Activated B cell treated with CpG ODN at 0.5 μM for 24 hours (primary cell): ENCODE measurements around the gene FAM209B. TPM values are rescaled to one million over a fixed set of nuclear protein-coding genes. Genes with fewer than 3 reads are reported as not detected.
"Not testable (repeated sequence)": the region's sequence is repeated elsewhere in the genome, so short reads cannot be mapped to it uniquely, and the experiment has no call there.

ENCODE experiments used
- ATAC-seq: fragments of 200-7000 bp; cut with Tn5 transposase; one replicate; pipeline ENCODE4 v1.10.0; 2021; ENCODE audit warnings: low read depth, mild to moderate bottlenecking, moderate library complexity
- CTCF ChIA-PET: fragments of 350-600 bp; sonication (Branson Sonifier 250); formaldehyde crosslinking; loops from one replicate; lab custom pipeline; 2021; ENCODE audit warnings: antibody characterized with exemption; lab: Charles Lee
- POLR2A ChIA-PET: fragments of 350-600 bp; sonication (Branson Sonifier 250); formaldehyde crosslinking; loops from one replicate; lab custom pipeline; 2021; ENCODE audit warnings: antibody characterized with exemption; lab: Charles Lee
- DNase-seq: peaks from one replicate; pipeline ENCODE4 v3.0.0; 2022
- H3K27ac Mint-ChIP-seq: one replicate; pipeline ENCODE4 v1.8.0; 2020; ENCODE audit warnings: mixed read lengths
- H3K27me3 Mint-ChIP-seq: one replicate; pipeline ENCODE4 v1.8.0; 2021; ENCODE audit warnings: mixed read lengths
- H3K36me3 Mint-ChIP-seq: one replicate; pipeline ENCODE4 v1.8.0; 2021; ENCODE audit warnings: low read depth, mixed read lengths
- H3K4me1 Mint-ChIP-seq: one replicate; pipeline ENCODE4 v1.8.0; 2021; ENCODE audit warnings: mixed read lengths
- H3K4me3 Mint-ChIP-seq: one replicate; pipeline ENCODE4 v1.8.0; 2020; ENCODE audit warnings: mild to moderate bottlenecking, mixed read lengths
- H3K9me3 Mint-ChIP-seq: one replicate; pipeline ENCODE4 v1.8.0; 2020; ENCODE audit warnings: mixed read lengths
- CTCF ChIP-seq: fragments of 200-600 bp; IDR thresholded peaks from one replicate; pipeline ENCODE4 v1.8.0; 2022; ENCODE audit warnings: antibody characterized with exemption, mild to moderate bottlenecking
- intact Hi-C: fragments of 100-400 bp; cut with micrococcal nuclease; formaldehyde crosslinking; loops from one replicate; pipeline ENCODE4 v1.15.1; 2024
- total RNA-seq: library from RNA; stranded (reverse); gene quantifications from 2 replicates; pipeline ENCODE4 v1.2.3, GENCODE V29; 2022

The FAM209B gene
- total RNA-seq = 1.4 and 1.5 TPM in 2 replicates

- H3K4me3 Mint-ChIP-seq, H3K36me3 Mint-ChIP-seq, DNase-seq, H3K27me3 Mint-ChIP-seq, H3K4me1 Mint-ChIP-seq, H3K27ac Mint-ChIP-seq, H3K9me3 Mint-ChIP-seq, ATAC-seq, POLR2A ChIA-PET, intact Hi-C loops, CTCF ChIA-PET: not testable (repeated sequence)
These were observed at the start of gene FAM209B for GRCh38 chr20:56532946-56533345. FAM209B (plus strand) TSS chr20:56533246; CDS start chr20:56533342, 96 bp downstream.

GRCh38 chr20:56483970-56484369 is 49.1 kb upstream of the FAM209B start:
- no peaks in the 10 kb centered on the region for H3K27me3 Mint-ChIP-seq
- H3K4me1 Mint-ChIP-seq = peaks cover 20% of the 10 kb centered on the region
- ATAC-seq (peak; percentile 57), DNase-seq (no peak)
- ChIA-PET POLR2A (no interaction called here), CTCF (interaction anchor here (1.1 kb wide), 1 partner anchor 87 kb away, joined by 3 read pairs; no protein-coding TSS in a partner anchor)
- peak overlapping the region; percentile 84 for H3K27ac Mint-ChIP-seq
- no peaks in the 10 kb centered on the region for H3K9me3 Mint-ChIP-seq
- peak overlapping the region; percentile 66 for H3K4me3 Mint-ChIP-seq
- H3K36me3 Mint-ChIP-seq = peaks cover 92% of the 10 kb centered on the region
- intact Hi-C loops = no loop called here
- TF ChIP-seq CTCF = no peak

- Mint-ChIP-seq H3K4me3 (no peak overlapping the region), H3K36me3 (peaks cover 88% of the 10 kb centered on the region), H3K27ac (no peak overlapping the region), H3K27me3 (no peaks in the 10 kb centered on the region), H3K9me3 (no peaks in the 10 kb centered on the region), H3K4me1 (peaks cover 20% of the 10 kb centered on the region)
- DNase-seq (no peak), ATAC-seq (no peak)
- CTCF ChIA-PET = no interaction called here
- TF ChIP-seq CTCF = no peak
- intact Hi-C loops = no loop called here
- POLR2A ChIA-PET = no interaction called here
These were observed 45.8 kb upstream of the FAM209B start for GRCh38 chr20:56487216-56487615.

- no peak for ATAC-seq
- peaks cover 90% of the 10 kb centered on the region for H3K36me3 Mint-ChIP-seq
- ChIA-PET CTCF (no interaction called here), POLR2A (no interaction called here)
- H3K4me3 Mint-ChIP-seq = no peak overlapping the region
- no peaks in the 10 kb centered on the region for H3K27me3 Mint-ChIP-seq
- H3K27ac Mint-ChIP-seq = no peak overlapping the region
- TF ChIP-seq CTCF = no peak
- intact Hi-C loops = no loop called here
- no peak for DNase-seq
- no peaks in the 10 kb centered on the region for H3K9me3 Mint-ChIP-seq
- H3K4me1 Mint-ChIP-seq = peaks cover 11% of the 10 kb centered on the region
These were observed 44.5 kb upstream of the FAM209B start for GRCh38 chr20:56488566-56488965.

- no peak for DNase-seq
- Mint-ChIP-seq H3K27ac (no peak overlapping the region), H3K4me1 (no peaks in the 10 kb centered on the region), H3K36me3 (peaks cover 59% of the 10 kb centered on the region), H3K27me3 (no peaks in the 10 kb centered on the region), H3K9me3 (peaks cover 6% of the 10 kb centered on the region), H3K4me3 (no peak overlapping the region)
- POLR2A ChIA-PET = no interaction called here
- no peak for ATAC-seq
- TF ChIP-seq CTCF = no peak
- CTCF ChIA-PET = no interaction called here
- intact Hi-C loops = no loop called here
These were observed 31.9 kb upstream of the FAM209B start for GRCh38 chr20:56501116-56501515.

- Mint-ChIP-seq H3K9me3 (no peaks in the 10 kb centered on the region), H3K36me3 (peaks cover 46% of the 10 kb centered on the region), H3K27me3 (no peaks in the 10 kb centered on the region), H3K4me3 (no peak overlapping the region), H3K4me1 (no peaks in the 10 kb centered on the region), H3K27ac (no peak overlapping the region)
- DNase-seq (no peak), ATAC-seq (no peak)
- intact Hi-C loops = loop anchor here (1.0 kb wide), 1 partner anchor 104 kb away; no protein-coding TSS in a partner anchor
- ChIA-PET CTCF (no interaction called here), POLR2A (no interaction called here)
- no peak for TF ChIP-seq CTCF
These were observed 29.1 kb upstream of the FAM209B start for GRCh38 chr20:56503916-56504315.
